ENCODE data around the gene CENPVL2.
"Not testable (repeated sequence)": the region's sequence is repeated elsewhere in the genome, so short reads cannot be mapped to it uniquely, and the experiment has no call there.

CENPVL2 gene

GRCh38 chrX:51682720-51683062 lies at the start of gene CENPVL2:
Gene CENPVL2 (minus strand): TSS chrX:51682831. CDS start chrX:51682831, 0 bp downstream.
- not testable (repeated sequence) for DNase-seq

- DNase-seq: no peak
Measured at GRCh38 chrX:51728202-51728601, 45.6 kb upstream of the CENPVL2 start.

GRCh38 chrX:51712943-51713647 lies 30.5 kb upstream of the CENPVL2 start:
- not testable (repeated sequence) for DNase-seq

- DNase-seq: not testable (repeated sequence)
Measured at GRCh38 chrX:51710277-51711164, 27.9 kb upstream of the CENPVL2 start, which contains the start of gene CENPVL1. Gene CENPVL1 (plus strand): TSS chrX:51710512. CDS start chrX:51710512, 0 bp downstream.

DNA sequence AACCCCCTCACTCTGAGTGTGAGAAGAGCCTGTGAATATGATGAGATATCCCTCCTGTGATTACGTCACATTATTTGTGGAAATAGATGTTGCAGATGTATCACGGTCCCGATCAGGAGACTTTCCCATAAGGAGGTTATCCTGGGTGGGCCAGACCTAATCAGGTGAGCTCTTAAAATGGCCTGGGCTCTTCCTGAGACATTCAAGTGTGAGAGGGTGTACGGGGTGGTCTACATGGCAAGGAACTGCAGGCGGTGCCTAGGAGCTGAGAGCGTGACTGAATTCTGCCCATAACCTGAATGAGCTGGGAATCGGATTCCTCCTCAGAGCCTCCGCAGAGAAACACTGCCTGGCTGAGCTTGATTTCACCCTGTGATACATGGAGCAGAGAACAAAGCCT lies 14.8 kb upstream of the CENPVL2 start:
- no peak for DNase-seq

- DNase-seq: no peak
Measured at GRCh38 chrX:51694254-51694653, 11.6 kb upstream of the CENPVL2 start.

GRCh38 chrX:51681808-51682719 lies 567 bp downstream of the CENPVL2 start:
- not testable (repeated sequence) for DNase-seq

GRCh38 chrX:51679689-51680433 lies 2.8 kb downstream of the CENPVL2 start:
- not testable (repeated sequence) for DNase-seq

DNA sequence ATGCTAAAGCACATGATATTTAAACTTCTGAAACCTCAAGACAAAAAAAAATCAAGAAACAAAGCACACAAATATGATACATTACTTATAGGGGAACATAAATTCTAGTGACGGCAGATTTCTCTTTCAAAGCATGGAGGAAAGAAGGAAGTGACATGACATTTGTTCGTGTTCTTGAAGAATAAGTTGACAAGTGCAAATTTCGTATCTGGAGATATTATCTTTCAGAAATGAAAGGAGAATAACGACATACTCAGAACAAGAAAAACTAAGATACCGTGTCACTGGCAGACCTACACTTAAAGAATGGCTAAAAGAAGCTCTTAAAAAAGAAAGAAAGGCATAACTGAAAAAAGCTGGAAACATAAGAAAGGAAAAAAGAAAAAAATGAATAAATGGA lies 16.6 kb downstream of the CENPVL2 start:
- DNase-seq: peak; percentile 5

GRCh38 chrX:51643377-51643776 lies 39.3 kb downstream of the CENPVL2 start:
- no peak for DNase-seq

DNA sequence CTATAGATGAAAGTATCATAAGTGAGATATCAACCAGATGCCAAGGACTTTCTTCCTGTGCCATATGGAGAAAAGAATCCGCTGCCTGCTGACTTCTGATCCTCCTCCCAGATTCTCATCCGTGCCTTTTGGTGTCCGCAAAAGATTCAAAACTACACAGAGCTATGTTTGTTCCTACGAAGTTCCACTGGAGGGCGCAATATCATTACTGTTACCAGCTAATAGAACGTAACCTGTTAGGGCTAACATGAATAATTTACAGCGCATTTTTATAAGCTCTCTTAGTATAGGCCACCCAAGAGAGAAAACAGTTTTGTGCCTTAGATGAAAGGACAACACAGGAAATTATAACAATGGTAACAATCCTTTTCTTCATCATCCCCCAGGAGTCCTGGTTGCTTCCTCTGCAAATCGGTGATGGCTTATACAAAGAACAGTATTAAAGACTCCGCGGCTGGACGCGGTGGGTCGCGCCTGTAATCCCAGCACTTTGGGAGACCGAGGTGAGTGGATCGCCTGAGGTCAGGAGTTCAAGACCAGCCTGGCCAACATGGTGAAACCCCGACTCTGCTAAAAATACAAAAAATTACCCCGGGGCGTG lies 41.1 kb downstream of the CENPVL2 start:
- DNase-seq: peak; percentile 23

GRCh38 chrX:51636511-51636910 lies 46.1 kb downstream of the CENPVL2 start:
- DNase-seq: not testable (repeated sequence)
